Measurements from ENCODE around the gene GTF2I. TPM values are rescaled to one million over a fixed set of nuclear protein-coding genes. Genes with fewer than 3 reads are reported as not detected.

Gene GTF2I
- total RNA-seq, 1 donor from 2014 or later: 433 TPM

DNA sequence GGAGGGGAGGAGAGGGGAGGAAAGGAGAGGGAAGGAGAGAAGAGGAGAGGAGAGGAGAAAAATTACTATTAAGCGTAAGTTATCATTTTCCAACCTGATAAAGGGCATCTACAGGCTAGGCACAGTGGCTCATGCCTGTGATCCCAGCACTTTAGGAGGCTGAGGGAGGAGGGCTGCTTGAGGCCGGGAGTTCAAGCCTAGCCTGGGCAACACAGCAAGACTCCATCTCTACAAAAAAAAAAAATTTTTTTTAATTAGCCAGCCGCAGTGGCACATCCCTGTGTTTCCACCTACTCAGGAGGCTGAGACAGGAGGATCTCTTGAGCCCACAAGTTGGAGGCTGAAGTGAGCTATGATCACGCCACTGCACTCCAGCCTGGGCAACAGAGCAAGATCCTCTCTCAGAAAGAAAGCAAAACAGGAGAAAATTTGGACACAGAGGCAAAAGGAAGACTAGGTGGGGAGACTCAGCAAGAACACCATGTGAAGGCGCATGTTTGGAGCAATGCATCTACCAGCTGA lies 35.2 kb upstream of the GTF2I start:
- TF ChIP-seq, protein P1, sequence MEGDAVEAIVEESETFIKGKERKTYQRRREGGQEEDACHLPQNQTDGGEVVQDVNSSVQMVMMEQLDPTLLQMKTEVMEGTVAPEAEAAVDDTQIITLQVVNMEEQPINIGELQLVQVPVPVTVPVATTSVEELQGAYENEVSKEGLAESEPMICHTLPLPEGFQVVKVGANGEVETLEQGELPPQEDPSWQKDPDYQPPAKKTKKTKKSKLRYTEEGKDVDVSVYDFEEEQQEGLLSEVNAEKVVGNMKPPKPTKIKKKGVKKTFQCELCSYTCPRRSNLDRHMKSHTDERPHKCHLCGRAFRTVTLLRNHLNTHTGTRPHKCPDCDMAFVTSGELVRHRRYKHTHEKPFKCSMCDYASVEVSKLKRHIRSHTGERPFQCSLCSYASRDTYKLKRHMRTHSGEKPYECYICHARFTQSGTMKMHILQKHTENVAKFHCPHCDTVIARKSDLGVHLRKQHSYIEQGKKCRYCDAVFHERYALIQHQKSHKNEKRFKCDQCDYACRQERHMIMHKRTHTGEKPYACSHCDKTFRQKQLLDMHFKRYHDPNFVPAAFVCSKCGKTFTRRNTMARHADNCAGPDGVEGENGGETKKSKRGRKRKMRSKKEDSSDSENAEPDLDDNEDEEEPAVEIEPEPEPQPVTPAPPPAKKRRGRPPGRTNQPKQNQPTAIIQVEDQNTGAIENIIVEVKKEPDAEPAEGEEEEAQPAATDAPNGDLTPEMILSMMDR (IDR thresholded peaks at IDR 0.05; ENCODE audit: unreplicated experiment): no peak
- no peaks in the 10 kb centered on the region for H3K36me3 Mint-ChIP-seq
- no peak overlapping the region for H3K27ac Mint-ChIP-seq
- H3K27me3 Mint-ChIP-seq (ENCODE audit: low read depth): no peaks in the 10 kb centered on the region
- peaks cover 5% of the 10 kb centered on the region for H3K4me1 Mint-ChIP-seq
- H3K9me3 Mint-ChIP-seq: no peaks in the 10 kb centered on the region
- no peak overlapping the region for H3K4me3 Mint-ChIP-seq
- DNase-seq (ENCODE audit: low spot score in 2 of 2, unreplicated experiment in 2 of 2): no peak

DNA sequence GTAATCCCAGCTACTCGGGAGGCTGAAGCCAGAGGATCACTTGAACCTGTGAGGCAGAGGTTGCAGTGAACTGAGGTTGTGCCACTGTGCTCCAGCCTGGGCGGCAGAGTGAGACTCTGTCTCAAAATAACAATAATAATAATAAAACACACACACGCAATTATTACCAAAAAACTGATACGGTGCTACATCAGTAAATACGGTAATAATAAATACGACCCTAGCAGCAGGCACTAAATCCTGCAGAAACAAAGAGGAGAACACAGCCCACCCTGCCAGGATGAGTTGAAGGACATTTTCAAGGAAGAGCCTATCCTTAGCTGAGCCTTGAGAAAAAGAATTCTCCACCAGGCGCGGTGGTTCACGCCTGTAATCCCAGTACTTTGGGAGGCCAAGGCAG lies 34.4 kb upstream of the GTF2I start:
- H3K27ac Mint-ChIP-seq: no peak overlapping the region
- no peak for DNase-seq (ENCODE audit: low spot score in 2 of 2, unreplicated experiment in 2 of 2)
- H3K4me1 Mint-ChIP-seq: peaks cover 9% of the 10 kb centered on the region

DNA sequence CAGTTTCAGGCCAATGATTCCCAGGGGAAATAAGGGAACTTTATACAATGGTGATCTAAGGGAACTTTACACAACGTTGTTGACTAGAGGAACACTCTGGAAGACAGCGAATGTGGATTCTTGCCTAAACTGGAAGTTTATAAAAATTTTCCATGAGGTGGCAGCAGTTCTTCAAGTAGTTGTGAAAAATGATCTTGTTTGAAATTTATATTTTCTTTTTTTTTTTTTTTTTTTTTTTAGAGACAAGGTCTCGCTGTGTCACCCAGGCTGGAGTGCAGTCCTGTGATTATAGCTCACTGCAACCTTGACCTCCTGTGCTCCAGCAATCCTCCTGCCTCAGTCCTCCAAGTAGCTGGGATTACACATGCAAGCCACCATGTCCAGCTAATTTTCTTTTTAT lies 32.1 kb upstream of the GTF2I start:
- Mint-ChIP-seq H3K27ac (no peak overlapping the region), H3K36me3 (no peaks in the 10 kb centered on the region), H3K4me3 (no peak overlapping the region), H3K27me3 (ENCODE audit: low read depth) (no peaks in the 10 kb centered on the region), H3K9me3 (no peaks in the 10 kb centered on the region), H3K4me1 (peaks cover 13% of the 10 kb centered on the region)
- TF ChIP-seq, protein P1 (IDR thresholded peaks at IDR 0.05; ENCODE audit: unreplicated experiment): no peak
- no peak for DNase-seq (ENCODE audit: low spot score in 2 of 2, unreplicated experiment in 2 of 2)

More for the DNA sequence above, 34.4 kb upstream of the GTF2I start:
- H3K36me3 Mint-ChIP-seq: no peaks in the 10 kb centered on the region
- TF ChIP-seq, protein P1 (IDR thresholded peaks at IDR 0.05; ENCODE audit: unreplicated experiment): no peak
- no peak overlapping the region for H3K4me3 Mint-ChIP-seq
- no peaks in the 10 kb centered on the region for H3K9me3 Mint-ChIP-seq
- no peaks in the 10 kb centered on the region for H3K27me3 Mint-ChIP-seq (ENCODE audit: low read depth)

DNA sequence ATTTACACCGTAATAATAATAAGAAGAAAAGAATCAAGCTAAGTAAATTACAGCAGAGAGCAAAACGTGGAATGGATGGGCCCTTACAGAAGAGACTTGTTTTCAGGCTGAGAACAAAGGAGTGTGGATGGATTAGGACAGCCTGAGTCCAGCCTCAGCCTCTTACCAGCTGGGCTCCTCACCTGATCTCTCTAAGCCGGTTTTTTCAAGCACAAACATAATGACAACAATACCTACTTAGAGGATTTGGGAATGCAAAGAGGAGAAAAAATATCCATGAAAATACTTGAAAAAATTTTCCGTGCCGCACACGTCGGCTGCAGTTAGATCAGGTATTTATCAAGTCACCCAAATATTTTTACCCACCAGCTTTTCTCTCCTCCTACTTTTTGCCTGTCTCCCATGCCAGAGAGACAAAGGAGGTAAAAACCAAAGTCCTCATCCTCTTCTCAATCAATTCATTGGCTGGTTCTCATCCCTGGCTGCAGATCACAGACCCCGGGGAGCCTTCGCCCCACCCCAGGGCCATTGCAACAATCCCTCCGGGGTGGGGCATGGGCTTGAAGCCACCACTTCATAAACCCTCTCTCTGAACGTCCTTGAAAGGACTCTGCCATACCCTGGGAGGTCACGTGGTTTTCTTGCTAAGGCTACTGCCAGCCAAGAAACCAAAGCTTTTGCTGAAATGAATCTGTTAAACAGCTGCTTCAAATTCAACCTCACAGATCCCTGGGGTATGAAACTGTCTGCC lies 29.7 kb upstream of the GTF2I start:
- TF ChIP-seq, protein P1 (IDR thresholded peaks at IDR 0.05; ENCODE audit: unreplicated experiment): no peak
- no peaks in the 10 kb centered on the region for H3K9me3 Mint-ChIP-seq
- no peaks in the 10 kb centered on the region for H3K27me3 Mint-ChIP-seq (ENCODE audit: low read depth)
- H3K4me3 Mint-ChIP-seq: no peak overlapping the region
- peak overlapping the region; percentile 77 for H3K27ac Mint-ChIP-seq
- H3K36me3 Mint-ChIP-seq: no peaks in the 10 kb centered on the region
- peaks cover 13% of the 10 kb centered on the region for H3K4me1 Mint-ChIP-seq
- no peak for DNase-seq (ENCODE audit: low spot score in 2 of 2, unreplicated experiment in 2 of 2)

DNA sequence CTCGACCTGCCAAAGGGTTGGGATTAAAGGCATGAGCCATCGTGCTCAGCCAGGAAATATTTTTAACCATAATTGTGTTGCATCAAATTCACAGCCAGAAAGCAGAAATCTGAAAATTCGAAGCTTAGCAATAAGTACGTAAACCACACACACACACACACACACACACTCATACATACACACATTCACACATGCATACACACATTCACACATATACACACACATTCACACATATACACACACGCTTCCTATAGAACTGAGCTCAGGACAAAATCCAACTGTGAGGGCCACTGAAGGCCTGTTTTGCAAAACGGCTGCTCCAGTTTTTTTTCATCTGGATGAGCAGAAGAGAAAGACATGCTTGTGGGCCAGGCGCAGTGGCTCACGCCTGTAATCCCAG lies 25.0 kb upstream of the GTF2I start:
- Mint-ChIP-seq H3K36me3 (no peaks in the 10 kb centered on the region), H3K4me3 (no peak overlapping the region), H3K4me1 (peaks cover 19% of the 10 kb centered on the region), H3K27me3 (ENCODE audit: low read depth) (no peaks in the 10 kb centered on the region), H3K9me3 (no peaks in the 10 kb centered on the region), H3K27ac (no peak overlapping the region)
- TF ChIP-seq, protein P1 (IDR thresholded peaks at IDR 0.05; ENCODE audit: unreplicated experiment): no peak
- DNase-seq (ENCODE audit: low spot score in 2 of 2, unreplicated experiment in 2 of 2): no peak

Data from mesothelial cell of epicardium (in vitro differentiated cells).